ENCODE measurements around the gene WWOX.

GRCh38 chr16:78641433-78641832, 542.0 kb downstream of the WWOX start:
- TF ChIP-seq POLR2A (IDR thresholded peaks at IDR 0.05; ENCODE audit: extremely low read depth, insufficient read length) (no peak), CTCF (IDR thresholded peaks at IDR 0.05; ENCODE audit: low read depth, low read length) (no peak)

All from NB4 (cell line).